Tibial artery (tissue), 4 donors: ENCODE data around the gene TJP3.
A peak's percentile ranks its signal among the peaks of the same experiment; 100 is the strongest.

Experiments
- DNase-seq, 2 donors: peaks; one replicate each; pipeline ENCODE4 v3.0.0-alpha.2; 2019
- H3K27ac ChIP-seq, 2 donors: fragments of 200-600 bp; sonication (generic) in 1 of 2; 1 replicate in 1 of 2; 2 replicates in 1 of 2; pipeline ENCODE4 v1.5.1; 2018 to 2019; ENCODE audit warnings: mild to moderate bottlenecking in 1 of 2
- H3K27me3 ChIP-seq, 2 donors: fragments of 200-600 bp; sonication (generic) in 1 of 2; one replicate each; pipeline versions ENCODE4 v1.5.1 to v1.6.0; 2016 to 2019
- H3K36me3 ChIP-seq, 3 donors: fragments of 200-600 bp; sonication (generic) in 2 of 3; one replicate each; pipeline ENCODE4 v1.5.1; 2016 to 2019; ENCODE audit warnings: mild to moderate bottlenecking in 2 of 3
- H3K4me1 ChIP-seq, 4 donors: fragments of 200-600 bp; sonication (generic) in 2 of 4; 1 replicate in 3 of 4; 2 replicates in 1 of 4; pipeline ENCODE4 v1.5.1; 2016 to 2019
- H3K4me3 ChIP-seq, 2 donors: fragments of 200-600 bp; sonication (generic) in 1 of 2; 1 replicate in 1 of 2; 2 replicates in 1 of 2; pipeline ENCODE4 v1.5.1; 2018 to 2019; ENCODE audit warnings: mild to moderate bottlenecking in 2 of 2
- H3K9me3 ChIP-seq, 3 donors: fragments of 200-600 bp; sonication (generic) in 1 of 3; one replicate each; pipeline ENCODE4 v1.5.1; 2016 to 2019
- intact Hi-C: fragments of 100-400 bp; cut with DNase I; formaldehyde crosslinking; loops from one replicate; pipeline ENCODE4 v1.15.0; 2023; ENCODE audit warnings: low total_unique reads
- TF ChIP-seq, protein P1 (sequence below), 2 experiments: fragments of 200-600 bp in 1 of 2; fragments of 450-650 bp in 1 of 2; IDR thresholded peaks; one replicate each; pipeline ENCODE4 v1.5.1; 2017 to 2019; ENCODE audit warnings: antibody characterized with exemption in 2 of 2, mild to moderate bottlenecking in 1 of 2, moderate library complexity in 1 of 2

Gene TJP3

DNA sequence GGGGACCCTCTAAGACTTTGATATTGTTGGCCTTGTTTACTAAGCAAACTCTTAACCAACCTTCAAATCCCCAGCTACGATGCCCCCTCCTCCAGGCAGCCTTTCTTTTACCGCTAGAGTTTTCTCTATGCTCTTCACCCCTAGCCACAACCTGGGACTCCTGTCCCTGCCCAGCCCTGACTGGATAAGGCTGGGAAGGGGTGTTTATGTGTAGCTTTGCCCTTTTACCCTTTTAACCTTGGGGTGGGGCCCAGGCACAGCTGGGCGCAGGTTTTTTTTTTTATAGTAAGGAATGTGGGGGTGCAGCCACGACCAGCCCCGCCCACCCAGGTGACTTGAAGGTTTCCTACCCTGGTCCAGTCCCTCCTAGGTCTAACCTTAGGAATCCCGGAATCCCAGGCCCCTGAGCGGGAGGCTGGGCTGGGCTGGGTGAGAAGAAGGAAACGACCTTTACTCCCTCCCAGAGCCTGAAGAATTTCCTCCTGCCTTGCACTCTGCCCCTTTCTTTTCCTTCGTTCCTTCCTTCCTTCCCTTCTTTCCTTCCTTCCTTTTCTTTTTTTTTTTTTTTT is 12.2 kb downstream of the TJP3 start:
- H3K27me3 ChIP-seq = peaks cover 5 to 87% of the 10 kb centered on the region in 2 donors
- peaks cover 0 to 31% (median 17%) of the 10 kb centered on the region in 4 donors for H3K4me1 ChIP-seq
- H3K9me3 ChIP-seq = no peaks in the 10 kb centered on the region
- TF ChIP-seq, protein P1, sequence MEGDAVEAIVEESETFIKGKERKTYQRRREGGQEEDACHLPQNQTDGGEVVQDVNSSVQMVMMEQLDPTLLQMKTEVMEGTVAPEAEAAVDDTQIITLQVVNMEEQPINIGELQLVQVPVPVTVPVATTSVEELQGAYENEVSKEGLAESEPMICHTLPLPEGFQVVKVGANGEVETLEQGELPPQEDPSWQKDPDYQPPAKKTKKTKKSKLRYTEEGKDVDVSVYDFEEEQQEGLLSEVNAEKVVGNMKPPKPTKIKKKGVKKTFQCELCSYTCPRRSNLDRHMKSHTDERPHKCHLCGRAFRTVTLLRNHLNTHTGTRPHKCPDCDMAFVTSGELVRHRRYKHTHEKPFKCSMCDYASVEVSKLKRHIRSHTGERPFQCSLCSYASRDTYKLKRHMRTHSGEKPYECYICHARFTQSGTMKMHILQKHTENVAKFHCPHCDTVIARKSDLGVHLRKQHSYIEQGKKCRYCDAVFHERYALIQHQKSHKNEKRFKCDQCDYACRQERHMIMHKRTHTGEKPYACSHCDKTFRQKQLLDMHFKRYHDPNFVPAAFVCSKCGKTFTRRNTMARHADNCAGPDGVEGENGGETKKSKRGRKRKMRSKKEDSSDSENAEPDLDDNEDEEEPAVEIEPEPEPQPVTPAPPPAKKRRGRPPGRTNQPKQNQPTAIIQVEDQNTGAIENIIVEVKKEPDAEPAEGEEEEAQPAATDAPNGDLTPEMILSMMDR (IDR thresholded peaks at IDR 0.05) = no peak
- no peak overlapping the region for H3K4me3 ChIP-seq
- intact Hi-C loops = no loop called here
- no peak for DNase-seq
- H3K27ac ChIP-seq = no peak overlapping the region
- H3K36me3 ChIP-seq = no peaks in the 10 kb centered on the region

DNA sequence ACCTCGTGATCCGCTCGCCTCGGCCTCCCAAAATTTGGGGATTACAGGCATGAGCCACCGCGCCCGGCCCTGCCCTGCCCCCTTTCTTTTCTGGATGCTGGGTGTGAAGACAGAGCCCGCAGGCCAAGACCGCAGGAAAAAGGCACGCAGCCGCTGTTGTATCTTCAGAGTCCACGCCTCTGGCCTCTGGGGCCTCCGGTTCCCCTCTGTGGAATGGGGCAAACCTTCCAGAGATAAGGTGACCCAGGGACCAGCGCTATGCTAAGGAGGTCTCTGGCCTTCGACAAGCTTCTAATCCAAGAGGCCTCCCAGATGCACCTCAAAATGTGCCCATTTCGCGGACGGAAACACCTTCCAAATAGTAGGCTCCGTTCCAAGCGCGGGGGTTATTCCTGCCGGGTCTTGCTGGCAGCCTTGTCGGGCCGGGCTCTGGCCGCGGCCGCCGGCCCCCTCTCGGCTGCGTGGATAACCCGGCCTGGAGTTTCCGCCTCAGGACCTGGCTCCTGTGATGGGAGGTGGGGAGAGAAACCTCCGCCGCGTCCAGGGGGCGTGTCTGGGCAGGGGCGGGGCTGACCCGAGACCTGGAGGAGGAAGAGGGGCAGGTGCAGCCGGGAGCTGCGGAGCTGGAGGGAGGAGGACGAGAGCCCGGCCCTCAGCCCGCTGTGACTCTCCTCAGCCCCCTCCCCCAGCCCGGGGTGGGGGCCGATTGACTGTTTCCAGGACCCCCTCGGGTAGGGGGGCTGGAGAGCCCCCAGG is 13.1 kb downstream of the TJP3 start:
- intact Hi-C loops = no loop called here
- Histone ChIP-seq H3K4me3 (no peak overlapping the region), H3K36me3 (no peaks in the 10 kb centered on the region), H3K4me1 (peaks cover 0 to 31% (median 17%) of the 10 kb centered on the region in 4 donors), H3K27ac (no peak overlapping the region), H3K9me3 (no peaks in the 10 kb centered on the region), H3K27me3 (peaks cover 5 to 86% of the 10 kb centered on the region in 2 donors)
- TF ChIP-seq, protein P1 (IDR thresholded peaks at IDR 0.05) = no peak
- DNase-seq = peak; percentile 46 to 78

DNA sequence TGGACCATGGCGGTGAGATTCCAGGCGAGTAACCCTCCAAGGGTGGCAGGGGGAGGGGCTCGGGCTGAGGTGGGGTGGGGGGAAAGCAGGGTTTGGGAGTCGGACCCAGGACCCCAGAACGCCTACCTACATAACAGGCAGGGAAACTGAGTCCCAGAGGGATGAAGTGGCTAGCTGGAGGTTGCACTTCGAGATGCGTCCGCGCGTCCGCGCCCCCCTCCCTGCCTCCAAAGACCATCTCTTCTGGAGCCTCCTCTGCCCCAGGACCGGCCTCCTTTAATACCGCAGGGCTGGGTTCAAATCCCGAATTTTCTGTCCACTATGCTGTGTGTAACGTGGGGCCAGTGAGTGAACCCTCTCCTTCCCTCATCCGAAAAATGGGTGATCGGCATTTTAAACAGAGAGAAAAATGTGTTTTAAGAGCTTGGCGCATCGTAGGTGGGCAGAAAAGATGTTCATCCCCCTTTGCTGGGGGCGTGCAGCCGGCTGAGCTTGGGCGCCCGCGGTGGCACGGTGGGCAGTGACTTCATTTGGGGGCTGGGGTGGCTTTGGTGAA is 13.8 kb downstream of the TJP3 start:
- Histone ChIP-seq H3K4me1 (peaks cover 0 to 31% (median 17%) of the 10 kb centered on the region in 4 donors), H3K4me3 (no peak overlapping the region), H3K36me3 (no peaks in the 10 kb centered on the region), H3K27ac (no peak overlapping the region), H3K9me3 (no peaks in the 10 kb centered on the region), H3K27me3 (peaks cover 5 to 84% of the 10 kb centered on the region in 2 donors)
- intact Hi-C loops = no loop called here
- TF ChIP-seq, protein P1 (IDR thresholded peaks at IDR 0.05) = no peak
- no peak for DNase-seq

DNA sequence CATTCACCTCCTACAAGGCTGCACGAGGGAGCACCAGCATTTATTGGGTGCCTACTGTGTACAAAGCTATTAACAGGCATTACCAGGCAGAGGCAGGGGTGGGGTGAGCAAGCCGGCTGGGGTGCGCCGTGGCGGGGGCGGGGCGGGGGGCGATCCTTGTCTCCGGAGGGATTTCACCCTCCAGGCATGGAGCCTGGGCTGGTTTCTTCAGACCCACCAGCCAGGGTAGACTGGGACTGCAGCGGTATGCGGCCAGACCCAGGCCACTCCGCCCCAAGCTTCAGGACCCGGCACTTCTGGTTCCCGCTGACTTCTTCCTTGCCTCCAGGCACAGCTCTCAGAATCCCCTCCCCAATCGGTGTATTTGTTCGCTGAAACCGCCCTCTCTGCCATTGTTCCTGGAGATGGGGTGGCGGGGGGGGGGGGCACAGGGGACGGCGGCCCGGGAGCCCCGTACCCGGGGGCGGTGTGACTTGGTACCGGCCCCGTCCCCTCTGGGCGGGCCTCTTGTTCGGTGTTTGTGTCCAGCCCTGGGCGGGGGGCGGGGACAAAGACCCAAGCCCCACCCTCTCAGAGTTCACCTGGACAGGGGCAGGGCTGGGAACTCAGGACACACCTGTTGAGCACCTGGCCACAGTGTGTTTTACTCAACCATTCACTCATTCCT is 14.4 kb downstream of the TJP3 start:
- no peaks in the 10 kb centered on the region for H3K36me3 ChIP-seq
- intact Hi-C loops = no loop called here
- no peak for DNase-seq
- TF ChIP-seq, protein P1 (IDR thresholded peaks at IDR 0.05) = no peak
- peaks cover 5 to 78% of the 10 kb centered on the region in 2 donors for H3K27me3 ChIP-seq
- H3K4me3 ChIP-seq = no peak overlapping the region
- no peak overlapping the region for H3K27ac ChIP-seq
- peaks cover 0 to 31% (median 17%) of the 10 kb centered on the region in 4 donors for H3K4me1 ChIP-seq
- no peaks in the 10 kb centered on the region for H3K9me3 ChIP-seq

DNA sequence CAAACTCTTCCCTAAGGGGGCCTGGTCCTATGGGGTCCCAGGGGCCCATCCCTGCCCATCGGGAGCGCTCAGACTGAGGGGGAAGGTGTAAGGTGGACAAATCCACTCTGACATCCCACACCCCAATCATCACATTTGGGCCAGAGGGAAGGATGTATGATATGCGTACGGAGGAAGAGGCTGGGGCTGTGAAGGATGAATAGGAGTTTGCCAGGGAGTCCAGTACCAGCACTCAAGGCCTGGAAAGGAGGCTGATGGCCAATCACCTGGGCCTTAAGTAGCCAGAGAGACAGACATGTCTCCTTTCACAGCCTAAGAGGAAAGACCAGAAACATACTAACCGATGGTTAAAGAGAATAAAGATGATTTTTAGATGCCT is 14.9 kb downstream of the TJP3 start:
- no peak for DNase-seq
- TF ChIP-seq, protein P1 (IDR thresholded peaks at IDR 0.05) = no peak
- H3K27me3 ChIP-seq = peaks cover 5 to 75% of the 10 kb centered on the region in 2 donors
- H3K4me1 ChIP-seq = peaks cover 0 to 31% (median 17%) of the 10 kb centered on the region in 4 donors
- no peak overlapping the region for H3K27ac ChIP-seq
- H3K36me3 ChIP-seq = no peaks in the 10 kb centered on the region
- intact Hi-C loops = no loop called here
- H3K4me3 ChIP-seq = no peak overlapping the region
- H3K9me3 ChIP-seq = no peaks in the 10 kb centered on the region
